ENCODE data around the gene KIAA0586.

DNA sequence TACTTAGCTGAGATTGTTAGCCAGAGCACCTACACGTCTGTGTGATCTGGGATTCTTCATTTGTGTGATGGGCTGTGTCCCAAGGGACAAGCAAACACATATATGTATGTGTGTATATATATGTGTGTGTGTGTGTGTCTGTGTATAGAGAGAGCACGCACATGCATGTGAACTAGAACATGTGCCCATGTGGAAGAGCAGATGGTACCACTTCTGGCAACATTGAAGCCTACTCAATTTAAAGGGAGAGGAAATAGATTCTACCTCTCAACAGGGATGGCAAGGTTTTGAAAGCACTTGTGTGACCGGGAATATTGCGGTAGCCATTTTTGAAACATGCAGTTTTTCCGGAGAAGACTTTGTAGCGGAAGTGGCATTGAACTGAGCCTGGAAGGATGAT, 30.4 kb upstream of the KIAA0586 start:
- TF ChIP-seq, protein P1, sequence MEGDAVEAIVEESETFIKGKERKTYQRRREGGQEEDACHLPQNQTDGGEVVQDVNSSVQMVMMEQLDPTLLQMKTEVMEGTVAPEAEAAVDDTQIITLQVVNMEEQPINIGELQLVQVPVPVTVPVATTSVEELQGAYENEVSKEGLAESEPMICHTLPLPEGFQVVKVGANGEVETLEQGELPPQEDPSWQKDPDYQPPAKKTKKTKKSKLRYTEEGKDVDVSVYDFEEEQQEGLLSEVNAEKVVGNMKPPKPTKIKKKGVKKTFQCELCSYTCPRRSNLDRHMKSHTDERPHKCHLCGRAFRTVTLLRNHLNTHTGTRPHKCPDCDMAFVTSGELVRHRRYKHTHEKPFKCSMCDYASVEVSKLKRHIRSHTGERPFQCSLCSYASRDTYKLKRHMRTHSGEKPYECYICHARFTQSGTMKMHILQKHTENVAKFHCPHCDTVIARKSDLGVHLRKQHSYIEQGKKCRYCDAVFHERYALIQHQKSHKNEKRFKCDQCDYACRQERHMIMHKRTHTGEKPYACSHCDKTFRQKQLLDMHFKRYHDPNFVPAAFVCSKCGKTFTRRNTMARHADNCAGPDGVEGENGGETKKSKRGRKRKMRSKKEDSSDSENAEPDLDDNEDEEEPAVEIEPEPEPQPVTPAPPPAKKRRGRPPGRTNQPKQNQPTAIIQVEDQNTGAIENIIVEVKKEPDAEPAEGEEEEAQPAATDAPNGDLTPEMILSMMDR (IDR thresholded peaks at IDR 0.05) = no peak
- no peak for TF ChIP-seq POLR2A (IDR thresholded peaks at IDR 0.05)
